Subcutaneous adipose tissue (tissue), 4 donors: Measurements from ENCODE around the gene AGPAT3. TPM values are rescaled to one million over a fixed set of nuclear protein-coding genes. Genes with fewer than 3 reads are reported as not detected.

Experiments
- total RNA-seq, 4 donors: library from RNA; depleted of rRNA; stranded (reverse); fragments of >200 nt; gene quantifications; one replicate each; pipeline ENCODE4 v1.1.0, GENCODE V29; 2016
- TF ChIP-seq, protein P1 (sequence below): fragments of 450-650 bp; IDR thresholded peaks from one replicate; pipeline ENCODE4 v1.5.1; 2016; ENCODE audit warnings: low read depth, mild to moderate bottlenecking, control low read depth, antibody characterized with exemption, moderate library complexity

Gene AGPAT3
- total RNA-seq, 4 donors from 2014 or later = 29.7 to 66.5 (median 33.8) TPM

DNA sequence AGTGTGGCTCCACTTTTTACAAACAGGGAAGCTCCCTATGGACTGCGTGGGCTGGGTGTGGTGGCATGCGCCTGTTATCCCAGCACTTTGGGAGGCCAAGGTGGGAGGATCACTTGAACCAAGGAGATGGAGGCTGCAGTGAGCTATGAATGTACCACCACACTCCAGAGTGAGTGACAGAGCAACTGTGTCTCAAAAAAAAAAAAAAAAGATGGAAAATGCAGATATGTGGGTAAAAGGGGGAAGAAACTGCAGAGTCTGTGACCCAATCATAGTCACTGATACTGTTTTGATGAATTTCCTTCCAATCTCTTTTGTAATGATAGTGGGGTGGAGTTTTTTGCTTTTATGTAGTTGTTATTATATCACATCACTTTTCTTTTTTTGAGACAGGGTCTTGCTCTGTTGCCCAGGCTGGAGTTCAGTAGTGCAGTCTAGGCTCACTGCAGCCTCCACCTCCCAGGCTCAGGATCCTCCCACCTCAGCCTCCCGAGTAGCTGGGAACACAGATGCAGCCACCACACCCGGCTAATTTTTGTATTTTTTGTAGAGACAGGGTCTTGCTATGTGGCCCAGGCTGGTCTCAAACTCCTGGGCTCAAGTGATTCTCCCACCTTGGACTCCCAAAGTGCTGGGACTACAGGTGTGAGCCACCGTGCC, 138.4 kb downstream of the AGPAT3 start:
- TF ChIP-seq, protein P1, sequence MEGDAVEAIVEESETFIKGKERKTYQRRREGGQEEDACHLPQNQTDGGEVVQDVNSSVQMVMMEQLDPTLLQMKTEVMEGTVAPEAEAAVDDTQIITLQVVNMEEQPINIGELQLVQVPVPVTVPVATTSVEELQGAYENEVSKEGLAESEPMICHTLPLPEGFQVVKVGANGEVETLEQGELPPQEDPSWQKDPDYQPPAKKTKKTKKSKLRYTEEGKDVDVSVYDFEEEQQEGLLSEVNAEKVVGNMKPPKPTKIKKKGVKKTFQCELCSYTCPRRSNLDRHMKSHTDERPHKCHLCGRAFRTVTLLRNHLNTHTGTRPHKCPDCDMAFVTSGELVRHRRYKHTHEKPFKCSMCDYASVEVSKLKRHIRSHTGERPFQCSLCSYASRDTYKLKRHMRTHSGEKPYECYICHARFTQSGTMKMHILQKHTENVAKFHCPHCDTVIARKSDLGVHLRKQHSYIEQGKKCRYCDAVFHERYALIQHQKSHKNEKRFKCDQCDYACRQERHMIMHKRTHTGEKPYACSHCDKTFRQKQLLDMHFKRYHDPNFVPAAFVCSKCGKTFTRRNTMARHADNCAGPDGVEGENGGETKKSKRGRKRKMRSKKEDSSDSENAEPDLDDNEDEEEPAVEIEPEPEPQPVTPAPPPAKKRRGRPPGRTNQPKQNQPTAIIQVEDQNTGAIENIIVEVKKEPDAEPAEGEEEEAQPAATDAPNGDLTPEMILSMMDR = no peak

DNA sequence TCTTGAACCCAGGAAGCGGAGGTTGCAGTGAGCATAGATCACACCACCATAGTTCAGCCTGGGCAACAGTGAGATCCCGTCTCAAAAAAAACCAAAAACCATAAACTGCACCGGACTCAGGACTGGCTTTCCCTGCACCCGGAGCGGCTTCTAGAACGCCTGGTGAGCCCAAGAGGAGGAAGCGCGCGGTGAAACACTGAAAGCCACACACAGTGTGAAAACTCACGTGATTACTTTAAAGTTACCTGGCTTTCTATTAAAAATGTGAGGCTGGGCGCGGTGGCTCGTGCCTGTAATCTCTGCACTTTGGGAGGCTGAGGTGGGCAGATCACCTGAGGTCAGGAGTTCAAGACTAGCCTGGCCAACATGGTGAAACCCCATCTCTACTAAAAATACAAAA, 140.0 kb downstream of the AGPAT3 start:
- TF ChIP-seq, protein P1 = no peak

DNA sequence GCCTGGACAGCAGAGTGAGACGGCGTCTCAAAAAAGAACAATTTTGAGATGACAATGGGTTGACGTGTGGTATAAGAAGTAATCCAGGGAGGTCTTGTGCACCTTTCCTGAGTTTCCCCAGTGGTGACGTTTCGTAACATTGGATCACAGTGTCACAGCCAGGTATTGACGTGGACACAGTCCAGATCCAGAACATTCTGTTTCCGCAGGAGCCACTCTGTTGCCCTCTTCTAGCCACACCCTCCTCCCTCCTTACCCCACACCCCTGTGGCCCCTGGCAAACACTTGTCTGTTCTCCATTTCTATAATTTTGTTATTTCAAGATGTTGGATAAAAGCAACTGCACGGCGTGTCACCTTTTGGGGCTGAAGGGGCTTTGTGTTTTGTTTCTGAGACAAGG, 140.6 kb downstream of the AGPAT3 start:
- TF ChIP-seq, protein P1 = no peak

DNA sequence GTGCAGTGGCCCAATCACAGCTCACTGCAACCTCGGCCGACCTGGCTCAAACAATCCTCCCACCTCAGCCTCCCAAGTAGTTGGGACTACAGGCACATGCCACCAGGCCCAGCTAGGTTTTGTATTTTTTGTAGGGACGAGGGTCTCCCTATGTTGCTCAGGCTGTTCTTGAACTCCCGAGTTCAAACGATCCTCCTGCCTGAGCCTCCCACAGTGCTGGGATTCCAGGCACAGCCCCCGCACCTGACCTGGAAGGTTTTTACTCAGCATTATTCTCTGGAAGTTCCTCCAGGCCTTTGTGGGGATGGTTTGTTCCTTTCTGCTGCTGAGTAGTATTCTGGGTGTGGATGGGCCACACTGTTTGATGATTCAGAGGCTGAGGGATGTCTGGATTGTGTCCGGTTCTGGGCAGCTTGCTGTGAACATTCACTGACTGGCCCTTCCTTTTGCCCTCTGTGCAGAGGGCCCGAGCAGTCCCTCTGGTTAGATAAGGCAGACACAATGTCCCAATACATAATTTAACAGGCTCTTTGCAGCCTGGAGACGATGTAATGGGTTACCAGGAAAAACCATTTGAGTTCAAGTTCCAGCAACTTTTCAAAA, 141.1 kb downstream of the AGPAT3 start:
- TF ChIP-seq, protein P1 = no peak

DNA sequence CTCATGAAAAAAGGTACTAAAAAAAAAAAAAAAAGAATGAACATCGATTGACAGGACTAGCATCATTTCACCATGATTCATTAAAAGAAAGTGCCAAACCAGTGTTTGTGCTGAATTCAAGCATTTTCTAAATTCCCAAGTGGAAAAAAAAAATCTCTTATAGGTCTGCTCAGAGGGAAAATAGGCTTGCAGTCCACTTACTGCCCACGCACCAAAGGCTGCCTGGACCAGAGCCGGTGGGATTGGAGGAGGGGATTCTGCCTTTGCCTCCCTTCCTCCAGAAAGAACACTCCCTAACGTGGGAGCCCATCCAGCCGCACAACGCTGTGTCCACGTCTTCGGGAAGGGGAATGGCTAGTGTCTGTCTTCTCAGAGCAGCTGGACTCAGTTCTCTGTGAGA, 141.6 kb downstream of the AGPAT3 start:
- TF ChIP-seq, protein P1 = no peak

DNA sequence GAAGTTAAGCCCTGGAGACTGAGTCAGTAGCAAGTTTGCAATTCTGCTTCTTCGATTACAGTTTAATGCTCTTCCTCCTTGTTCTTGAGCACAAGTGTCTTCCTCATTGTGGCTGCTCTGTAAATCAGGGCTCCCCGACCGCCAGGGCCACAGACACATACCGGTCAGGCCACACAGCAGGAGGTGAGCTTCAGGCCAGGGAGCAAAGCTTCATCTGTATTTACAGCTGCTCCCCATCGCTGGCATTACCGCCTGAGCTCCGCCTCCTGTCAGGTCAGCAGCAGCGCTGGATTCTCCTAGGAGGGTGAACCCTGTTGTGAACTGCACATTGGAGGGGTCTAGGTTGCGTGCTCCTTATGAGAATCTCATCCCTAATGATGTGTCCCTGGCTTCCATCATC, 145.4 kb downstream of the AGPAT3 start:
- TF ChIP-seq, protein P1 = no peak

DNA sequence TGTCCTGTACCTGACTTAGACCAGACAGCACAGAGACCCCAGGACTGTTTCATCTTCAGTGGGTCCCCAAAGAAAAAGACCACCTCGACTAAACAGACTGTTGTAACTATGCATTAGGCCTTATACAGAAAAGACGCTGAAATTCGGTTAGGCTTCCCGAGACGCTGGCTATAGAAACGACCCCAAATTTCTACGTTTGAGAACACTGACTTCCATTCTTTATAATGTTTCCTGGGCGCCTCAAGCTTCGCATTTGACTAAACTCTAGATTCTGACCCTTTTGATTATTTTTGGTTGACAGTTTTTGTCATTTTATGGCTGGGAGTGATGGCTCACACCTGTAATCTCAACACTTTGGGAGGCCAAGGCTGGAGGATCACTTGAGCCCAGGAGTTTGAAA, 146.1 kb downstream of the AGPAT3 start:
- TF ChIP-seq, protein P1 = no peak
